Suprapubic skin (tissue), 3 donors: ENCODE measurements around the gene NIPBL.

Source experiments
- POLR2A ChIP-seq, 2 donors: fragments of 450-650 bp; IDR thresholded peaks; one replicate each; pipeline ENCODE4 v1.6.1; 2017; ENCODE audit warnings: antibody characterized with exemption in 2 of 2, mild to moderate bottlenecking in 2 of 2, moderate library complexity in 2 of 2
- TF ChIP-seq, protein P1 (sequence below), 2 donors: fragments of 200-600 bp in 1 of 2; fragments of 450-650 bp in 1 of 2; sonication (generic) in 1 of 2; IDR thresholded peaks; one replicate each; pipeline ENCODE4 v1.5.1; 2016 to 2019; ENCODE audit warnings: antibody characterized with exemption in 2 of 2, mild to moderate bottlenecking in 1 of 2, moderate library complexity in 1 of 2

DNA sequence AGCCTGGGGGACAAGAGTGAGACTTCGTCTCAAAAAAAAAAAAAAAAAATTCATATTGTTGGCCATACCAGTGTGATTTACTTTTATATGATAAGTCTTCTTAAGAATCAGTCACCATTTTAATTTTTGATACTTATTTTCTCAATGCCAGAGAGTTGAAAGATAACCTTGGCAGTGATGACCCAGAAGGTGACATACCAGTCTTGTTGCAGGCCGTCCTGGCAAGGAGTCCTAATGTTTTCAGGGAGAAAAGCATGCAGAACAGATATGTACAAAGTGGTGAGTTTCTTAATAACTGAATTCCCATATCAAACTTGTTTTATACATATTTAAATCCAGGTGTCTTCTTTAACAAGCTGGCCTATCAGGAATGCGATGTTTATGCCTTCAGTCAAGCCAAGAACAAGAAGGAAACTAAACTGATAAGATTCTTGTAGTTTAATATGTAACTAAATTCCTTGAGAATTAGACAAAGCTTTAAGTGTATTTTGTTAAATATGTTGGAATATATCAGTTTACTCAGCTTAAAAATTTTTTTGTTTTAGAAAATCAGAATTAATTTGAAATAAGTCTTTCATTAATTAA, 81.5 kb downstream of the NIPBL start:
- TF ChIP-seq POLR2A (IDR thresholded peaks at IDR 0.05), result no peak
- TF ChIP-seq, protein P1, sequence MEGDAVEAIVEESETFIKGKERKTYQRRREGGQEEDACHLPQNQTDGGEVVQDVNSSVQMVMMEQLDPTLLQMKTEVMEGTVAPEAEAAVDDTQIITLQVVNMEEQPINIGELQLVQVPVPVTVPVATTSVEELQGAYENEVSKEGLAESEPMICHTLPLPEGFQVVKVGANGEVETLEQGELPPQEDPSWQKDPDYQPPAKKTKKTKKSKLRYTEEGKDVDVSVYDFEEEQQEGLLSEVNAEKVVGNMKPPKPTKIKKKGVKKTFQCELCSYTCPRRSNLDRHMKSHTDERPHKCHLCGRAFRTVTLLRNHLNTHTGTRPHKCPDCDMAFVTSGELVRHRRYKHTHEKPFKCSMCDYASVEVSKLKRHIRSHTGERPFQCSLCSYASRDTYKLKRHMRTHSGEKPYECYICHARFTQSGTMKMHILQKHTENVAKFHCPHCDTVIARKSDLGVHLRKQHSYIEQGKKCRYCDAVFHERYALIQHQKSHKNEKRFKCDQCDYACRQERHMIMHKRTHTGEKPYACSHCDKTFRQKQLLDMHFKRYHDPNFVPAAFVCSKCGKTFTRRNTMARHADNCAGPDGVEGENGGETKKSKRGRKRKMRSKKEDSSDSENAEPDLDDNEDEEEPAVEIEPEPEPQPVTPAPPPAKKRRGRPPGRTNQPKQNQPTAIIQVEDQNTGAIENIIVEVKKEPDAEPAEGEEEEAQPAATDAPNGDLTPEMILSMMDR (IDR thresholded peaks at IDR 0.05), result no peak
